A549 (cell line): ENCODE data around the gene CENPM.

Source experiments
- BCL3 ChIP-seq: fragments of >200 bp; sonication (Bioruptor Twin); formaldehyde crosslinking; IDR thresholded peaks from 3 replicates; pipeline ENCODE4 v1.6.1; 2016
- CEBPB ChIP-seq, 2 experiments: fragments of >200 bp in 1 of 2; sonication (Bioruptor Twin) in 1 of 2; formaldehyde crosslinking in 1 of 2; IDR thresholded peaks; 2 replicates each; pipeline ENCODE4 v1.6.1; 2012 to 2016
- CTCF ChIP-seq: fragments of >200 bp; sonication (Bioruptor Twin); formaldehyde crosslinking; IDR thresholded peaks from 3 replicates; pipeline ENCODE4 v1.5.1; 2016
- JUN ChIP-seq, 2 experiments: fragments of >200 bp; sonication (Bioruptor Twin); formaldehyde crosslinking; IDR thresholded peaks; 2 replicates in 1 of 2; 3 replicates in 1 of 2; pipeline ENCODE4 v1.6.1; 2016 to 2017
- MAZ ChIP-seq: fragments of 150-350 bp; IDR thresholded peaks from 2 replicates; pipeline ENCODE4 v1.6.1; 2014; ENCODE audit warnings: antibody characterized with exemption, low read depth, low read length, borderline replicate concordance
- PBX3 ChIP-seq: IDR thresholded peaks from 2 replicates; pipeline ENCODE4 v1.6.1; 2012
- POLR2A ChIP-seq: IDR thresholded peaks from 2 replicates; pipeline ENCODE4 v1.6.1; 2012; ENCODE audit warnings: mild to moderate bottlenecking, low read length
- RFX5 ChIP-seq: fragments of 450-650 bp; IDR thresholded peaks from 2 replicates; pipeline ENCODE4 v1.7.1; 2014; ENCODE audit warnings: antibody characterized with exemption, mild to moderate bottlenecking, moderate library complexity
- ZC3H11A ChIP-seq: fragments of 450-650 bp; IDR thresholded peaks from 2 replicates; pipeline ENCODE4 v1.6.1; 2014; ENCODE audit warnings: antibody characterized with exemption, mild to moderate bottlenecking

- no peak for TF ChIP-seq RFX5
- no peak for TF ChIP-seq CTCF
- TF ChIP-seq JUN (IDR thresholded peaks at IDR 0.05) = no peak
- no peak for TF ChIP-seq ZC3H11A
- no peak for TF ChIP-seq CEBPB (IDR thresholded peaks at IDR 0.05)
- TF ChIP-seq POLR2A = no peak
- TF ChIP-seq MAZ = no peak
- no peak for TF ChIP-seq PBX3
- no peak for TF ChIP-seq BCL3
Measured at GRCh38 chr22:41920271-41920976, 26.5 kb downstream of the CENPM start.
